HTERT RPE-1 (cell line): ENCODE results near the gene COLQ.
"Not testable (repeated sequence)": the region's sequence is repeated elsewhere in the genome, so short reads cannot be mapped to it uniquely, and the experiment has no call there.

Source experiments
- in situ Hi-C: fragments of 300-500 bp; cut with MboI; formaldehyde crosslinking; loops from 4 replicates; pipeline ENCODE4 v1.14.3; 2020; ENCODE audit warnings: low sequenced_read_pairs

COLQ gene

GRCh38 chr3:15521573-15521965, at the start of gene COLQ:
COLQ (minus strand) TSS chr3:15521706; CDS start chr3:15521625, 81 bp downstream.
- in situ Hi-C loops = no loop called here

- in situ Hi-C loops = no loop called here
Measured at GRCh38 chr3:15563190-15563589, 41.7 kb upstream of the COLQ start.

DNA sequence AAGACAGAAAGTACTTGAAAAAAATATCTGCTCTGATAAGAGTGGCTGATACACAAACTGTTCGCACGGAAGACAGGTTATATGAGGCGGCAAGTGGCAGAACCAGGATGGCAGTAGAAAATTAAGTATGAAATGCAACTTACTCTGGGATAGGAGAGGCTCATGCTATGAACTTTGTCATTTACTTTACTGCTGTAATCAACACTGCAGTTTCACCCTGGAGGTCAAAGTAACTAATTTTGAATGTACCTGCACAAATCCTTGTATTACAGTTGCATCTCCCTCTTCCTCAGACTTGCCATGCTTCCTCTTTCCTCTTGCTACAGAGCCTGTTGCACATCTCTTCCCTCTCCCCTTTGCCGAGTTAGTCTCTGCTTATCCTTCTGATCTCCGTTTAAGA, 41.1 kb upstream of the COLQ start:
- in situ Hi-C loops = no loop called here

- in situ Hi-C loops = no loop called here
Measured at GRCh38 chr3:15558581-15558980, 37.1 kb upstream of the COLQ start.

DNA sequence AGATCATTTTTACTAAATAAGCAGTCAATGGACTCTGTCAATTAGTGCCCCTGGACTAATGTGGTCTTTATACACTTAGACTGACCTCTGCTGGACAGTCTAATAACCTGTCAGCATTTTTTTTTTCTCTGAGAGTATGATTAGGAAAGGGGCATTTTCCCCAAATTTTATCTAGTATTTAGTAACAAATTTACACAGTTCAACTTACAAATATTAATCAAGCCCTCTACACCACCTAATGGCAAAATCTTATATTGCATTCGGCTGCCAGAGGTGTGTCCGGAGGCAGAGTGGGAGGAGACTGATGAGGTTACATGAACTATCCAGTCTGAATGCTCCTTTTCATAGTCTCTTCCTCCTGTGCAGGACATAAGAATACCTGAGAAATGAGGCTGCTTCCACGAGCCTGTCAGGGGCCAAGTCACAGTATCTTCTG, 36.0 kb upstream of the COLQ start:
- in situ Hi-C loops = no loop called here

DNA sequence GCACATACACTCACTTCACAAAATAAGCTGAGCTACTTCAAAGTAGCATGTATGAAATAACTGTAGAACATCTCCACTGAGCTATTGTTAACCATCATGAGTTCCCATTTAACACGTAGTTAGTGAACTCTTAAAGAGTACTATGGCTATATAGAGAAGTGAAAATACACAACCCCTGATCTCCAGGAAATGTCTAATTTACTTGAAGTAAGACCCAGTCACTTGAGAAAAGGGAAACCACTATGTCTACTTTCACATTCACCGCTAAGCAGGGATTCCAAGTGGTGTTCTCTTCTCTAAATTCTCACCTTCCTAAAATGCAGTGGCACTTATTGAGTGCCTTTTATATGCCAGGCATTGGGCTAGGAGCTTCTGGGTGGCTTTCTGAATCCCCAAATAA, 35.0 kb upstream of the COLQ start:
- in situ Hi-C loops = no loop called here

DNA sequence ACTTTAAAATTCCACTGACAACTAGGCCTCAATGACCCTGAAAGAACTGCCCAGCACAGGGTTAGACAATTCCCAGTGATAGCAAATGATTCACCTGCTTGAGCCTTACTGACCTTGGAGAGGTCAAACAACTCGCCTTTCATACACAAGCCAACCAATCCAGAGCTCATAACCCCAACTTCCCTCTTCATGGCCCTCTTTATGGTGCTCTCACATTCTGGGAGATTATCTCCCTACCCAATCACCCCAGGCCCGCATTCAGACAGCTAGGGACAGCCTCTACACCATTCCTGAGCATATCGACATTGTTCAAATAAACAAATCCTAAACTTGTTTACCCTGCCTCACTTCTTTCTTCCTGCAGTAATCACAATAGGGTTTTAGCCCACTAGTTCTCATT, 32.2 kb upstream of the COLQ start:
- in situ Hi-C loops = no loop called here

DNA sequence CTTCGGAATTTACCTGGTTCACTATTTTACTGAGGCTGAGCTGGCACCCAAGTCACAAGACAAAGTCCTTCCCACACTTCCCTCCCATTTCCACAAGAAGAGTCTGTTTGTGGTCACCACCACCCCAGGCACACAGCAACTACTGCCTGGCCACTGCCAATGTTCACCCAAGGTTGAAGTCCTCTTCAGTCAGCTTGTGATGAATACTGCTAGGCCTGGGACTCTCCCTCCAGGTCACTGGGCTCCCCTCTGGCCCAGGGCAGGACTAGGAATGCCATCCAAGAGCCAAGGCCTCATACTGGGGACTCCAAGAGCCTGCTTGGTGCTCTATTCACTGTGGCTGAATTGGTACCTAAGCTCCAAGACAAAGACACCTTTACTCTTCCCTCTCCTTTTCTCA, 30.4 kb upstream of the COLQ start:
- in situ Hi-C loops = no loop called here

DNA sequence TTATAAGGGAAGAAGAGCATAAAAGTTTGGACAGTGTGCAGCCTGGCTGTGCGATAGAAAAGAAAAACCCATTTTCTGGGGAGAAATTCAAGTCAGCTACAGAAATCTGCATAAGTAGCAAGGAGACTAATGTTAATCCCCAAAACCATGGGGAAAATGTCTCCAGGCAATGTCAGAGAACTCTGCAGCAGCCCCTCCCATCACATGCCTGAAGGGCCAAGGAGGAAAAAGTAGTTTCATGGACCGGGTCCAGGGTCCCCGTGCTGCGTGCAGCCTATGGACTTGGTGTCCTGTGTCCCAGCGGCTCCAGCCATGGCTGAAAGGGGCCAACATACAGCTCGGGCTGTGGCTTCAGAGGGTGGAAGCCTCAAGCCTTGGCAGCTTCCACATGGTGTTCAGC, 28.3 kb upstream of the COLQ start:
- in situ Hi-C loops = no loop called here

DNA sequence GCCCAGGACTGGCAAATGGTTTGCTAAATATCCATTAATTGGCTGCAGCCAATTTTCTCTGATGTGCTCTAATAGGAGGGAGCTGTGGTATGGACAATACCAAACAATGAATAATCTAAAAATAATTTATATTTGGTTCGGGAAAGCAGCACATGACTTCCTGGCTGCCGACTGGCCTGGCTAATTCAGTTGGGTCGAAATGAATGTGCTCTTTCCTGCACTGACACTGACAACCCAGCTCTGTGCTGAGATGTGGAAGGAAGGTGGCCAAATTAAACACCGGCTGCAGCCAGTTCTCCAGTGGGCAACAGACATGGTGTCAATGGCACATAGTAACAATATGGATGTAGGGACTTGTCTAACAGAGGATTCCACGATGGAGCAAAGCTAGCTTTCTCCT, 21.1 kb upstream of the COLQ start:
- in situ Hi-C loops = no loop called here

DNA sequence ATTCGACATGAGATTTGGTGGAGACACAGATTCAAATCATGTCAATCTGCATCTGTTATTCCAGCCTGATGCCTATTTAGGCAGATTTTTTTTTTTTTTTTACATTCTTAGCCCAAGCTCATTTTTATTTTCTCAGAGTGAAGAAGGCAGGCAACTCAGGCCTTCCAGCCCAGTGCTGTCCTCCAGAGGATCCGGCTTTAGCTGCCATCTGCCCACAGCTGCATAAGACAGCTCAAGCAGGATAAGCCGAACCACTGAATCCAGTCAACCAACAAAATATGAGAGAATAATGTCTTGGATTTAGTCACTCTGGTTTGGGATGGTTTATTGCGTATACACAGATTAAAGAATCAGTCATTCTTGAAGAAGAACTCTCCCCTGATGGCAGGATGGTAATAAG, 19.9 kb upstream of the COLQ start:
- in situ Hi-C loops = no loop called here

GRCh38 chr3:15539066-15539465, 17.6 kb upstream of the COLQ start:
- in situ Hi-C loops = no loop called here

- in situ Hi-C loops = no loop called here
Measured at GRCh38 chr3:15538345-15538744, 16.8 kb upstream of the COLQ start.

GRCh38 chr3:15536856-15537255, 15.3 kb upstream of the COLQ start:
- in situ Hi-C loops = no loop called here

- in situ Hi-C loops = no loop called here
Measured at GRCh38 chr3:15535732-15536131, 14.2 kb upstream of the COLQ start.

- in situ Hi-C loops = not testable (repeated sequence)
Measured at GRCh38 chr3:15532614-15533013, 11.1 kb upstream of the COLQ start.

DNA sequence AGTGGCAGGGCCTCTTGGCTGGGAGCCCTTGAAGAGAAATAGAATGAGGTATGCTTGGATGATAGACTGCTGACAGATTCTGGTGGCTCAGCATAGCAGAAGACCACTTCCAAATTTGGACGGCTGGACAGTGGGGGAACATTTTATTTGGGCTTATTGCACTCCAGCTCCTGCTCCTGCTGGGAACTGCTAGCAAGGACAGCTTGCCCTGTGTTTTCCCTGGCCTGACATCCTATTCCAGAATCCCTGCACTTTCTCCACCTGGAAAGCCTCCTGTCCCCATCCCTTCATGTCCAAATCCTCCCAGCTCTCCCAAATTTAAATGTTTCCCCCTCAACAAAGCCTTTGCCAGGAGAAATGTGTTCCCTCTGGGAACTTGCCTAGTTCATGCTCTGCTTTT, 9.8 kb upstream of the COLQ start:
- in situ Hi-C loops = no loop called here

DNA sequence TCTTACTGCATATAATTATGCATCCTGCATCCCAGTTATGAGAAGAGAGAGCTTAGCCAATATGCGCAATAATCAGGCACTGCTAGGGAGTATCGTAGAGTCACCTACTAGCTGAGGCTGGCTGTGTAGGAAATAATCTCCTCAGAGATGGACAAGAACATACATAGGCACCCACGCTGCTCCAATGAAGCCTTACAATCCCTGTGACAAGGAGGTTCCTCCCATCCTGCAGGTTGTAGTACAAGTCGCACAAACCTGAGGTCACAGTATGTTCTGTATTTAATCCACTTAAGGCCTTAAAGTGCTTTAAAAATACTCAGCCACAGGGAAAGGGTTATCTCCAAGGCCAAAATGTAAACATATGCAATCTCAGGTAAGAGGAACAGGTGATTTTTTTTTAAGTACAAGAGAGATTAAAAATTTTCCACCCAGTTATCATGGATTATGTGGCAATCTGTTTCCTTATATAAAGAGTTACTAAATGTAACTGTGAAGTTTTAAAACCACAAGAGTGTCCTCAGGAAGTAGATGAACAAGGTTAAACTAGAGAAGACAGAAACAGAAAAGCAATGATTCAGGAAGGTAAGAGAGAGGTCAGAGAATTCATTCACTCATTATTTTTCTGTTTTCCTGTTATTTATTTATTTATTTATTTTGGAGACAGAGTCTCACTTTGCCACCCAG, 7.5 kb upstream of the COLQ start:
- in situ Hi-C loops = no loop called here

- in situ Hi-C loops = no loop called here
Measured at GRCh38 chr3:15527031-15527459, 5.5 kb upstream of the COLQ start.

DNA sequence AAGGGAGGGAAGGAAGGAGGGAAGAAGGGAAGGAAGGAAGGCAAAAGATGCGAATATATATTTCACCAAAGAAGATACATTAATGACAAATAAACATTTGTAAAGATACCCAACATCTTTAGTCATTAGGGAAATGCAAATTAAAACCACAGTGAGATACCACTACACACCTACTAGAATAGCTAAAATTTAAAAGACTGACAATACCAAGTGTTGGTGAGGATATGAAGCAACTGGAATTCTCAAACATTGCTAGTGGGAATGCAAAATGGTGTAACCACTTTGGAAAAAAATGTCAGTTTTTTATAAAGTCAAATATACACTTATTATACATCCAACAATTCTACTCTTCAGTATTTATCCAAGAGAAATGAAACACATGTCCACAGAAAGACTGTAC, 4.3 kb upstream of the COLQ start:
- in situ Hi-C loops = no loop called here

DNA sequence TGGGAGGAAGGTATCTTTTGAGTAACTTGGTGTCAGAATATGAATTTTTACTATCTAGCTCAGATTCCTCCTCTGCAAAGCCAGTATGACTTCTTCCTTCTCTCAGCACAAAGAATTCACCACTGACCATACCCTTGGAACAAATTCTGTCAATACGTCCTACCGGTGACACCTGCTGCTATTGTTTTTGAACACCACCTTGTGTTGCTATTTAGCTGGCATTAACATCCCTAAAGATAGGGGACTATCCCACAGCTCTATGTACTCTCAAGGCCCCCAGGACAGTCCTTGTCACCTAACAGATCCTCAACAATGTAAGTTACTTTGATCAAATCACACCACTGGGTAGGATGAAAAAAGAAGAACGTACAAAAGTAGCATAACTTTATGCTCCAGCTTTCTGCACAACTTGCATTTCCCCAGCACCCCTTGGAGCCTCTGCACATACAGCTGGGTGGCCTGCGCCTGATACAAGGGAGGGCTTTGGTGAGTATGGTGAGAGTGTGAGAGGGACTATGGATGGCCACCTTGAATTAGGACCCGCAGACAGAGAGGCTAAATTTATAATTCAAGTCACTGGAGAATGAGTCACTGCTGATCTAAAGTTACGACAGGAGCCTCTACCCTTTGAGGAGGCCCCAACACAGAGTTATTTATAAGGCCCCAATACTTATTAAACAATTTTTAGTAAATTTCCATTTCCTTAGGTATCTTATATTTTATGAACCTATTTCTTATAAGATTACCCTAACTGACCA, 2.3 kb upstream of the COLQ start:
- in situ Hi-C loops = no loop called here

GRCh38 chr3:15522016-15522415, 510 bp upstream of the COLQ start:
- in situ Hi-C loops = no loop called here
